Trophoblast cell (in vitro differentiated cells and primary cell): ENCODE measurements around the gene LAG3.

Experiments
- DNase-seq, 2 donors: peaks; one replicate each; pipeline ENCODE4 v3.0.0-alpha.2; 2016
- H2AFZ ChIP-seq: 2 replicates; pipeline ENCODE4 v1.6.1; 2013; ENCODE audit warnings: low read length, moderate library complexity, mild to moderate bottlenecking; ENCODE audit not compliant: insufficient read depth, poor library complexity
- H2AK5ac ChIP-seq: 2 replicates; pipeline ENCODE4 v1.6.1; 2013; ENCODE audit warnings: mild to moderate bottlenecking, low read length
- H2BK120ac ChIP-seq: 2 replicates; pipeline ENCODE4 v1.6.1; 2013; ENCODE audit warnings: low read length, mild to moderate bottlenecking, moderate library complexity; ENCODE audit not compliant: insufficient read depth, poor library complexity
- H2BK12ac ChIP-seq: 2 replicates; pipeline ENCODE4 v1.6.1; 2013; ENCODE audit warnings: mild to moderate bottlenecking, low read length, moderate library complexity
- H2BK5ac ChIP-seq: 2 replicates; pipeline ENCODE4 v1.6.1; 2013; ENCODE audit warnings: low read length, low read depth, moderate library complexity, mild to moderate bottlenecking; ENCODE audit not compliant: poor library complexity
- H3K14ac ChIP-seq: 2 replicates; pipeline ENCODE4 v1.6.1; 2013; ENCODE audit warnings: mild to moderate bottlenecking, low read length
- H3K18ac ChIP-seq: 2 replicates; pipeline ENCODE4 v1.6.1; 2013; ENCODE audit warnings: mild to moderate bottlenecking, low read length
- H3K23ac ChIP-seq: 2 replicates; pipeline ENCODE4 v1.6.1; 2013; ENCODE audit warnings: low read length
- H3K27ac ChIP-seq: 2 replicates; pipeline ENCODE4 v1.5.1; 2013; ENCODE audit warnings: low read depth, mild to moderate bottlenecking, inconsistent platforms, low read length, moderate library complexity
- H3K27me3 ChIP-seq: 2 replicates; pipeline ENCODE4 v1.6.1; 2013; ENCODE audit warnings: inconsistent platforms, mild to moderate bottlenecking, low read length, moderate library complexity; ENCODE audit not compliant: insufficient read depth
- H3K36me3 ChIP-seq, 2 experiments: 1 replicate in 1 of 2; 2 replicates in 1 of 2; pipeline ENCODE4 v1.6.1; 2013; ENCODE audit warnings: low read length in 2 of 2, mild to moderate bottlenecking in 2 of 2, moderate library complexity in 1 of 2; ENCODE audit not compliant: insufficient read depth in 2 of 2, control insufficient read depth in 1 of 2
- H3K4ac ChIP-seq: 2 replicates; pipeline ENCODE4 v1.6.1; 2013; ENCODE audit warnings: low read depth, mild to moderate bottlenecking, low read length, moderate library complexity
- H3K4me1 ChIP-seq, 2 experiments: 1 replicate in 1 of 2; 2 replicates in 1 of 2; pipeline ENCODE4 v1.6.1; 2013; ENCODE audit warnings: low read length in 2 of 2, mild to moderate bottlenecking in 2 of 2, moderate library complexity in 1 of 2; ENCODE audit not compliant: insufficient read depth in 2 of 2, control insufficient read depth in 1 of 2
- H3K4me2 ChIP-seq: 2 replicates; pipeline ENCODE4 v1.6.1; 2013; ENCODE audit warnings: inconsistent platforms, mild to moderate bottlenecking, low read length, moderate library complexity
- H3K4me3 ChIP-seq: 2 replicates; pipeline ENCODE4 v1.5.1; 2013; ENCODE audit warnings: mild to moderate bottlenecking, low read depth, low read length, inconsistent platforms
- H3K79me1 ChIP-seq: one replicate; pipeline ENCODE4 v1.6.1; 2013; ENCODE audit warnings: low read length
- H3K79me2 ChIP-seq: 2 replicates; pipeline ENCODE4 v1.6.1; 2013; ENCODE audit warnings: low read length, mild to moderate bottlenecking; ENCODE audit not compliant: control insufficient read depth, insufficient read depth, poor library complexity
- H3K9ac ChIP-seq: 2 replicates; pipeline ENCODE4 v1.6.1; 2013; ENCODE audit warnings: mild to moderate bottlenecking, low read length
- H3K9me3 ChIP-seq: 2 replicates; pipeline ENCODE4 v1.6.1; 2013; ENCODE audit warnings: low read depth, mild to moderate bottlenecking, control low read depth, inconsistent platforms, low read length; ENCODE audit not compliant: insufficient read depth
- H4K12ac ChIP-seq: 2 replicates; pipeline ENCODE4 v1.6.1; 2013; ENCODE audit warnings: low read depth, mild to moderate bottlenecking, low read length, moderate library complexity
- H4K8ac ChIP-seq: 2 replicates; pipeline ENCODE4 v1.6.1; 2013; ENCODE audit warnings: low read depth, mild to moderate bottlenecking, low read length, moderate library complexity
- H4K91ac ChIP-seq: one replicate; pipeline ENCODE4 v1.6.1; 2013; ENCODE audit warnings: low read depth, mild to moderate bottlenecking, low read length, moderate library complexity
- WGBS: extraction: QIAGEN DNeasy Blood & Tissue Kit; methylation state at CpG from one replicate; pipeline ENCODE4 v1.1.7; 2013; ENCODE audit warnings: missing lambda C conversion rate; ENCODE audit not compliant: insufficient read length, insufficient coverage; ENCODE audit errors: extremely low coverage; 5-methylcytosine and 5-hydroxymethylcytosine counted together

The LAG3 gene

GRCh38 chr12:6753772-6754356 lies 18.5 kb upstream of the LAG3 start:
- no CpG with 5 or more reads among the region's 7 CpGs for WGBS
- H3K4ac ChIP-seq, result no peak overlapping the region

GRCh38 chr12:6754411-6754810 lies 17.9 kb upstream of the LAG3 start:
- H2AFZ ChIP-seq, result no peak overlapping the region
- H3K79me2 ChIP-seq, result peaks cover 15% of the 10 kb centered on the region
- no peak overlapping the region for H2BK5ac ChIP-seq
- H4K8ac ChIP-seq, result no peak overlapping the region
- H3K4me1 ChIP-seq, result peaks cover 5 to 6% of the 10 kb centered on the region in 2 experiments
- H3K79me1 ChIP-seq, result peaks cover 12% of the 10 kb centered on the region
- H3K14ac ChIP-seq, result no peak overlapping the region
- H3K4me2 ChIP-seq, result no peak overlapping the region
- WGBS, result no CpG with 5 or more reads among the region's 2 CpGs
- H2AK5ac ChIP-seq, result no peak overlapping the region
- no peak overlapping the region for H3K4me3 ChIP-seq
- H3K27me3 ChIP-seq, result no peaks in the 10 kb centered on the region
- peaks cover 20 to 25% of the 10 kb centered on the region in 2 experiments for H3K36me3 ChIP-seq
- H3K9ac ChIP-seq, result no peak overlapping the region
- H2BK12ac ChIP-seq, result no peak overlapping the region
- H3K18ac ChIP-seq, result no peak overlapping the region
- no peak overlapping the region for H4K12ac ChIP-seq
- no peak overlapping the region for H3K27ac ChIP-seq
- H3K9me3 ChIP-seq, result peaks cover 3% of the 10 kb centered on the region
- no peak overlapping the region for H4K91ac ChIP-seq
- H3K23ac ChIP-seq, result no peak overlapping the region
- no peak overlapping the region for H2BK120ac ChIP-seq
- no peak overlapping the region for H3K4ac ChIP-seq
- no peak for DNase-seq

More at GRCh38 chr12:6753772-6754356, 18.5 kb upstream of the LAG3 start:
- H3K36me3 ChIP-seq, result peaks cover 26 to 30% of the 10 kb centered on the region in 2 experiments
- peak overlapping the region; percentile 12 for H4K8ac ChIP-seq
- H3K79me2 ChIP-seq, result peaks cover 15% of the 10 kb centered on the region
- H3K14ac ChIP-seq, result no peak overlapping the region
- no peak overlapping the region for H2AK5ac ChIP-seq
- H3K79me1 ChIP-seq, result peaks cover 12% of the 10 kb centered on the region
- no peak overlapping the region for H3K9ac ChIP-seq
- H2BK120ac ChIP-seq, result no peak overlapping the region
- DNase-seq, result no peak
- no peak overlapping the region for H2AFZ ChIP-seq
- H3K27me3 ChIP-seq, result no peaks in the 10 kb centered on the region
- H2BK5ac ChIP-seq, result no peak overlapping the region
- peaks cover 3% of the 10 kb centered on the region for H3K9me3 ChIP-seq
- H3K23ac ChIP-seq, result no peak overlapping the region
- no peak overlapping the region for H3K27ac ChIP-seq
- H3K18ac ChIP-seq, result no peak overlapping the region
- peaks cover 5 to 6% of the 10 kb centered on the region in 2 experiments for H3K4me1 ChIP-seq
- no peak overlapping the region for H3K4me3 ChIP-seq
- H4K12ac ChIP-seq, result no peak overlapping the region
- H2BK12ac ChIP-seq, result no peak overlapping the region
- no peak overlapping the region for H4K91ac ChIP-seq
- peak overlapping the region; percentile 43 for H3K4me2 ChIP-seq

GRCh38 chr12:6757028-6757690 lies 15.2 kb upstream of the LAG3 start:
- Histone ChIP-seq H3K27ac (no peak overlapping the region), H3K79me1 (peaks cover 11% of the 10 kb centered on the region), H3K79me2 (peaks cover 10% of the 10 kb centered on the region), H3K18ac (no peak overlapping the region), H4K12ac (no peak overlapping the region), H3K4ac (no peak overlapping the region), H3K23ac (no peak overlapping the region), H3K4me2 (no peak overlapping the region), H4K8ac (no peak overlapping the region), H2AFZ (peak overlapping the region; percentile 40), H3K9me3 (no peaks in the 10 kb centered on the region), H4K91ac (no peak overlapping the region), H3K4me1 (peaks cover under 1% of the 10 kb centered on the region in 2 experiments), H3K14ac (no peak overlapping the region), H3K27me3 (no peaks in the 10 kb centered on the region), H2BK120ac (no peak overlapping the region), H3K9ac (no peak overlapping the region), H2BK5ac (no peak overlapping the region), H2BK12ac (no peak overlapping the region), H2AK5ac (no peak overlapping the region), H3K36me3 (peaks cover 0 to under 1% of the 10 kb centered on the region in 2 experiments), H3K4me3 (no peak overlapping the region)
- WGBS, result no CpG with 5 or more reads among the region's 8 CpGs
- DNase-seq, result no peak

- no peak overlapping the region for H2AFZ ChIP-seq
- H4K8ac ChIP-seq, result no peak overlapping the region
- no peak overlapping the region for H3K18ac ChIP-seq
- no peak overlapping the region for H3K4me2 ChIP-seq
- H4K12ac ChIP-seq, result no peak overlapping the region
- H2BK5ac ChIP-seq, result no peak overlapping the region
- no peak overlapping the region for H3K14ac ChIP-seq
- no peaks in the 10 kb centered on the region for H3K36me3 ChIP-seq
- peaks cover 3% of the 10 kb centered on the region in 2 experiments for H3K4me1 ChIP-seq
- no peak overlapping the region for H3K4me3 ChIP-seq
- H3K4ac ChIP-seq, result no peak overlapping the region
- H3K9ac ChIP-seq, result no peak overlapping the region
- no peak for DNase-seq
- peaks cover 3% of the 10 kb centered on the region for H3K79me1 ChIP-seq
- H3K27me3 ChIP-seq, result no peaks in the 10 kb centered on the region
- no peak overlapping the region for H2BK120ac ChIP-seq
- no peak overlapping the region for H2AK5ac ChIP-seq
- H2BK12ac ChIP-seq, result no peak overlapping the region
- H4K91ac ChIP-seq, result no peak overlapping the region
- WGBS, result no CpG with 5 or more reads among the region's 9 CpGs
- H3K79me2 ChIP-seq, result no peaks in the 10 kb centered on the region
- no peak overlapping the region for H3K27ac ChIP-seq
- H3K9me3 ChIP-seq, result no peaks in the 10 kb centered on the region
- H3K23ac ChIP-seq, result no peak overlapping the region
These were observed 13.7 kb upstream of the LAG3 start for GRCh38 chr12:6758506-6759095.
